ENCODE results near the gene LMX1B. TPM values are rescaled to one million over a fixed set of nuclear protein-coding genes. Genes with fewer than 3 reads are reported as not detected.

Gene LMX1B
- total and polyA plus RNA-seq, 7 experiments from 2014 or later, result not detected

DNA sequence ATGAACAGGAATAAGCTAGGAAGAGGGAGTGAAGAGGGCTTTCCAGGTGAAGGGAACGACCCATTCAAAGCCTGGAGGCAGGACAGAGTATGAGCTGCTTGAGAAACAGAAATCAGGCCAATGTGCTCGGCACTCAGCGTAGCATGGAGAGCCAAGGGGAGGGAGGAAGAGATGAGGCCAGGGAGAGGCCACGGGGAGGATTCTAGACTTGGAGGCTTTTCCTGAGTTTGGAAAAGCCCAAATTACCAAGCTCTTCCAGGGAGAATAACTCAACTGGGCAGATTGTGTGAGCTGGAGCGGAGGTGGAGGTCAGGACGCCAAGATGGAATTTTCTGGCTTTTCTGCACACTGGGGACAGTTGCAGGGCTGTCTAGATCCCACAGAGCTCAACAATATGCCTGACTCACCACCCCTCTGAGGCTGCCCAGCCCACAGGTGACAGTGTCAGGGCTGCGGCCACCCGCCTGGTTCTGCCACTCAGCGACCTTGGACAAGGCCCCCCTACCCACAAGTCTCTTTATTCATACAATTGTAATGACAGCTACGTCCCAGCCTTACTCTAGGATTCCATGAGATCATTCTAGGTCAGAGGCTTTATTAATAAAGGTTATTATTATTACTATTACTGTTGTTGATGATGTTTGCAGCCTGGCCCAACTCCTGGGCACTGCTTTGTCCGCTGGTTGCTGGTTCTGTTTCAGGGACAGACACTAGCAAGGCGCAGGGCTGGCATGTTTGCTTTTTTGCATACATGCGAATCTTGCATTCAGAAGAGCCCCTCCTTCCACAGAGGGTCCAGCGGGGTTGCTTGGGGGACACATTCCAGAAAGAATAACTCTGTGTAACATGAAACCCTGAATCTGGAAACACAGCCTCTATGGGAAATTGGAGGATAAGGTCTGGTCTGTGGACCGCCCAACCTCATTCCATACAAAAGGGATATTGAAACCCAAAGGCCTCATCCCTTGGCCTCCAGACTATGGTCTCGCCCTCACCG lies 9.4 kb upstream of the LMX1B start:
- H3K4me3 Mint-ChIP-seq, result peak overlapping the region in 1 of 10 donors; percentile 4
- no peak for DNase-seq
- no peak overlapping the region for H3K27ac Mint-ChIP-seq
- peaks cover 49 to 68% (median 54%) of the 10 kb centered on the region in 5 donors for H3K27me3 Mint-ChIP-seq
- H3K36me3 Mint-ChIP-seq, result no peaks in the 10 kb centered on the region
- Histone ChIP-seq H3K4me3 (ENCODE audit: low read length) (no peak overlapping the region), H3K27me3 (ENCODE audit: control insufficient read depth in 2 of 2, insufficient read depth in 2 of 2, low read length in 2 of 2) (peaks cover 0 to 2% of the 10 kb centered on the region in 2 donors), H3K9me3 (ENCODE audit: control insufficient read depth in 2 of 3, low read length in 3 of 3) (no peaks in the 10 kb centered on the region), H3K4me1 (ENCODE audit: control insufficient read depth in 2 of 2, insufficient read depth in 2 of 2, low read length in 2 of 2) (no peaks in the 10 kb centered on the region), H3K36me3 (ENCODE audit: control insufficient read depth in 2 of 3, insufficient read depth in 3 of 3, low read length in 3 of 3) (no peaks in the 10 kb centered on the region), H3K27ac (ENCODE audit: low read depth, low read length) (no peak overlapping the region)
- POLR2A ChIA-PET, result no interaction called here
- intact Hi-C loops (cut with micrococcal nuclease), result no loop called here
- H3K9me3 Mint-ChIP-seq, result no peaks in the 10 kb centered on the region
- no peaks in the 10 kb centered on the region for H3K4me1 Mint-ChIP-seq
- CTCF ChIA-PET, result interaction anchor here (0.6 kb wide), 2 partner anchors 112 to 1123 kb away, joined by 3 to 4 read pairs; no protein-coding TSS in a partner anchor
- ATAC-seq, result no peak

DNA sequence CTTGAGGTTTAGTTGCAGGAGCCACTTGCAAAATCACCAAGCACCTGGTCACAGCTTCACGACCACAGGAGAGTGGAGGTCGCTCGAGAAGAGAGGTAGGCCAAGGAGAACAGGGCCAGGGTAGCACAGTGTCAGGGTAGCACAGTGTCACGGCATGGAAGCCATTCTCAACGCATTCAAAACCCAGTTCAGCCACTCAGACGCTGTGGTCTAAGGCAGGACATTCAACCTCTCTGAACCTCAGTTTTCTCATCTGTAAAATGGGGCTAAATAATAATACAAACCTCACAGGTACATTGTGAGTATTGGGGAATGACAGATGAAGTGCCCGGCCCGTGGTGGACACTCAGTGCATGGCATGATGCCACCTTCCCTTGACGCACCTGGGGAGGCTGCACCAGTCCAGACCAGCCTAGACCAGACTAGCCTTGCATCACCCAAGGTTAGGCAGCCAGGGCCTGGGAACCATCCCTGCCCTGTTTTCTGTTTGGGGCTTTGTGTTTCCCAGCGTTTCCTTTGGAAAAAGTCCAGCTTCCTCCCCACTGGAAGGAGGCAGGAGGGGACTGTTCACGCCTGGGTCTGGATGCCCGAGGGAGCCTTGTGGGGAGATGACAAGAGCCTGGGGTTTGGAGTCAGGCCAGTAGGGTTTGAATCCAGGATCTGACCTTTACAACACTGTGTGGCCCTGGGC lies 7.8 kb upstream of the LMX1B start:
- Mint-ChIP-seq H3K27ac (no peak overlapping the region), H3K36me3 (no peaks in the 10 kb centered on the region), H3K27me3 (peaks cover 37 to 73% (median 56%) of the 10 kb centered on the region in 5 donors), H3K4me3 (no peak overlapping the region), H3K9me3 (no peaks in the 10 kb centered on the region), H3K4me1 (peaks cover 0 to under 1% (median 0%) of the 10 kb centered on the region in 7 donors)
- no peaks in the 10 kb centered on the region for H3K9me3 ChIP-seq (ENCODE audit: control insufficient read depth in 2 of 3, low read length in 3 of 3)
- no peak for DNase-seq
- intact Hi-C loops (cut with micrococcal nuclease), result no loop called here
- H3K36me3 ChIP-seq (ENCODE audit: control insufficient read depth in 2 of 3, insufficient read depth in 3 of 3, low read length in 3 of 3), result no peaks in the 10 kb centered on the region
- H3K27ac ChIP-seq (ENCODE audit: low read depth, low read length), result no peak overlapping the region
- H3K4me3 ChIP-seq (ENCODE audit: low read length), result no peak overlapping the region
- ATAC-seq, result no peak
- H3K27me3 ChIP-seq (ENCODE audit: control insufficient read depth in 2 of 2, insufficient read depth in 2 of 2, low read length in 2 of 2), result no peaks in the 10 kb centered on the region
- H3K4me1 ChIP-seq (ENCODE audit: control insufficient read depth in 2 of 2, insufficient read depth in 2 of 2, low read length in 2 of 2), result no peaks in the 10 kb centered on the region
- POLR2A ChIA-PET, result no interaction called here
- CTCF ChIA-PET, result no interaction called here

DNA sequence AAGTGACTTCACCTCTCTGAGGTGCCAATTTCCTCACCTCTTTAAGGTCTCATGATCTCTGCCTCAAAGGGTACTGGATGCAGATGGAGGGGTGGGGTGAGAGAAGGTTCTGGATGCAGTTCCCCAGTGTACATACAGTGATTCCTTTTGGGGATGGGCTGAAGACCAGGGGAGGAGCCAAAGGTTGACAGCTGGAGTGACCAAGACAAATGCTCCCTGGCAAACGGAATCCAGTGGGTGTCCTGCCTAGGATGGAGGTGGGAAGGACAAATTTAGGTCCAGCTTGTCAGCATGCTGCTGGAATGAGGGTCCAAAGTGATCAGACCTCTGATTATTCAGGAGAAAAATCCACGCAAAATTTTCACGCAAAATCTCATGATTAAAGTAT lies 7.3 kb upstream of the LMX1B start:
- Mint-ChIP-seq H3K36me3 (no peaks in the 10 kb centered on the region), H3K27ac (no peak overlapping the region), H3K27me3 (peaks cover 42 to 75% (median 59%) of the 10 kb centered on the region in 5 donors), H3K9me3 (no peaks in the 10 kb centered on the region), H3K4me3 (no peak overlapping the region), H3K4me1 (peaks cover 0 to 6% (median 4%) of the 10 kb centered on the region in 7 donors)
- H3K36me3 ChIP-seq (ENCODE audit: control insufficient read depth in 2 of 3, insufficient read depth in 3 of 3, low read length in 3 of 3), result no peaks in the 10 kb centered on the region
- H3K4me3 ChIP-seq (ENCODE audit: low read length), result no peak overlapping the region
- no peaks in the 10 kb centered on the region for H3K4me1 ChIP-seq (ENCODE audit: control insufficient read depth in 2 of 2, insufficient read depth in 2 of 2, low read length in 2 of 2)
- H3K27me3 ChIP-seq (ENCODE audit: control insufficient read depth in 2 of 2, insufficient read depth in 2 of 2, low read length in 2 of 2), result peaks cover 0 to 4% of the 10 kb centered on the region in 2 donors
- H3K9me3 ChIP-seq (ENCODE audit: control insufficient read depth in 2 of 3, low read length in 3 of 3), result no peaks in the 10 kb centered on the region
- intact Hi-C loops (cut with micrococcal nuclease), result no loop called here
- POLR2A ChIA-PET, result no interaction called here
- CTCF ChIA-PET, result no interaction called here
- ATAC-seq, result no peak
- no peak overlapping the region for H3K27ac ChIP-seq (ENCODE audit: low read depth, low read length)
- DNase-seq, result no peak

DNA sequence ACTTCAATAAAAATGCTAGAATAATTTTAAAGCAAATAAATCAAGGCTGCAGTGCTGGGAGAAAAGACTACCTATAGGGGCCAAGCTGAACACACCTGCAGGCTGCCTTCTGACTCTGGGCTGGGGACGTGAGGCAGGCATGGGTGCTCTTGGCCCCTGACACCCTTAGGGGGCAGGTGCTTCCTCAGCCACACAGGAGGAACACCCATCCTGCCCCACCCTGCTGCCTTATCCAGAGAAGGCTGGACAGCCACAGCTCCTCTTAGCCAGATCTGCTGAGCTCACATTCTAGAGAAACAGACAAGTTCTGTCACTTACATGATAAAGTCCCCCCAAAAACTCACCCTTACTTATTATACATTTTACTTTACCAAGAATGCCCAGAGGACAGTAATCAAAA lies 6.6 kb upstream of the LMX1B start:
- CTCF ChIA-PET, result no interaction called here
- Mint-ChIP-seq H3K27ac (no peak overlapping the region), H3K36me3 (peaks cover 0 to 1% (median 0%) of the 10 kb centered on the region in 5 donors), H3K4me1 (peaks cover 3 to 10% (median 9%) of the 10 kb centered on the region in 7 donors), H3K4me3 (no peak overlapping the region), H3K9me3 (no peaks in the 10 kb centered on the region), H3K27me3 (peaks cover 47 to 80% (median 63%) of the 10 kb centered on the region in 5 donors)
- Histone ChIP-seq H3K27ac (ENCODE audit: low read depth, low read length) (no peak overlapping the region), H3K27me3 (ENCODE audit: control insufficient read depth in 2 of 2, insufficient read depth in 2 of 2, low read length in 2 of 2) (peaks cover 4 to 9% of the 10 kb centered on the region in 2 donors), H3K36me3 (ENCODE audit: control insufficient read depth in 2 of 3, insufficient read depth in 3 of 3, low read length in 3 of 3) (no peaks in the 10 kb centered on the region), H3K9me3 (ENCODE audit: control insufficient read depth in 2 of 3, low read length in 3 of 3) (no peaks in the 10 kb centered on the region), H3K4me3 (ENCODE audit: low read length) (no peak overlapping the region), H3K4me1 (ENCODE audit: control insufficient read depth in 2 of 2, insufficient read depth in 2 of 2, low read length in 2 of 2) (peaks cover 4 to 5% of the 10 kb centered on the region in 2 donors)
- intact Hi-C loops (cut with micrococcal nuclease), result no loop called here
- ATAC-seq (no peak), DNase-seq (no peak)
- POLR2A ChIA-PET, result no interaction called here

DNA sequence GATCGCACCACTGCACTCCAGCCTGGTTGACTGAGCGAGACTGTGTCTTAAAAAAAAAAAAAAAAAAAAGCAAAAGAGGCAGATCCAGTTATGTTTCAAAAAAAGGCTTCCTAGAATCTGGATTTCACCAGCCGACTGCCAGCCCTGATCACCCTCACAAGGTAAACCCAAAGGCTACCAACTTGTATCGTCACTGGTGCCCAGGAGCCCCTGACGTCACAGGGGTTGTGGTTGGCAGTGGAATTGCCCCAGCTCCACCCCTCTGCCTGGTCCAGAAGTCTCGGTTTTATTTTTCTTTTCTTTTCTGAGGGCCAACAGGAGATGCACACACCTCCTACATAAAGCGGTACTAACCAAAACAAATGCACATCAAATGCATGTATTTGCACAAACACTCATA lies 6.0 kb upstream of the LMX1B start:
- POLR2A ChIA-PET, result no interaction called here
- Histone ChIP-seq H3K9me3 (ENCODE audit: control insufficient read depth in 2 of 3, low read length in 3 of 3) (no peaks in the 10 kb centered on the region), H3K4me1 (ENCODE audit: control insufficient read depth in 2 of 2, insufficient read depth in 2 of 2, low read length in 2 of 2) (peaks cover 6 to 7% of the 10 kb centered on the region in 2 donors), H3K27ac (ENCODE audit: low read depth, low read length) (no peak overlapping the region), H3K27me3 (ENCODE audit: control insufficient read depth in 2 of 2, insufficient read depth in 2 of 2, low read length in 2 of 2) (peaks cover 7 to 10% of the 10 kb centered on the region in 2 donors), H3K4me3 (ENCODE audit: low read length) (no peak overlapping the region), H3K36me3 (ENCODE audit: control insufficient read depth in 2 of 3, insufficient read depth in 3 of 3, low read length in 3 of 3) (no peaks in the 10 kb centered on the region)
- Mint-ChIP-seq H3K27me3 (peaks cover 49 to 82% (median 65%) of the 10 kb centered on the region in 5 donors), H3K36me3 (peaks cover 0 to 1% (median 0%) of the 10 kb centered on the region in 5 donors), H3K4me1 (peaks cover 4 to 12% (median 11%) of the 10 kb centered on the region in 7 donors), H3K27ac (no peak overlapping the region), H3K9me3 (no peaks in the 10 kb centered on the region), H3K4me3 (no peak overlapping the region)
- DNase-seq (no peak), ATAC-seq (no peak)
- CTCF ChIA-PET, result no interaction called here
- intact Hi-C loops (cut with micrococcal nuclease), result no loop called here

DNA sequence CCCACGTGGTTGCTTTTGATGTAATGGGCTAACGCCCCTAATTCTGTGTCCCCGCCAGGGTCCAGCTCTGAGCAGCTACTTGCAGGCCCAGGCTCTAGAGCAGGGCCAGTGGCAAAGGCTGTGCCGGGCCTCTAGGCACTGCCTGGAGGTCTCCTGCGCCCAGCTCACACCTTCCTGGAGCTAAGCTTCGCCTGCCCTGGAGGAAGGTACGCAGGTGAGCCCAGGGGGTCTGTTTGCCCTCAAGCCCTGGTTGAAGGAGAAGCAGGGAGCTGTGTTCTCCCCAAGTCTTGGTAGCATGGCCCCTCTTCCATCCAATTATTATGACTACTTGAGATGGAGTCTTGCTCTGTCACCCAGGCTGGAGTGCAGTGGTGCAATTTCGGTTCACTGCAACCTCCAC lies 5.2 kb upstream of the LMX1B start:
- DNase-seq (no peak), ATAC-seq (no peak)
- H3K4me1 ChIP-seq (ENCODE audit: control insufficient read depth in 2 of 2, insufficient read depth in 2 of 2, low read length in 2 of 2), result peaks cover 6 to 7% of the 10 kb centered on the region in 2 donors
- Mint-ChIP-seq H3K9me3 (no peaks in the 10 kb centered on the region), H3K27me3 (peaks cover 49 to 80% (median 69%) of the 10 kb centered on the region in 5 donors), H3K4me3 (no peak overlapping the region), H3K36me3 (peaks cover 0 to 1% (median 0%) of the 10 kb centered on the region in 5 donors), H3K4me1 (peaks cover 6 to 17% (median 11%) of the 10 kb centered on the region in 7 donors), H3K27ac (no peak overlapping the region)
- ChIA-PET POLR2A (no interaction called here), CTCF (no interaction called here)
- peaks cover 10 to 12% of the 10 kb centered on the region in 2 donors for H3K27me3 ChIP-seq (ENCODE audit: control insufficient read depth in 2 of 2, insufficient read depth in 2 of 2, low read length in 2 of 2)
- no peaks in the 10 kb centered on the region for H3K36me3 ChIP-seq (ENCODE audit: control insufficient read depth in 2 of 3, insufficient read depth in 3 of 3, low read length in 3 of 3)
- H3K9me3 ChIP-seq (ENCODE audit: control insufficient read depth in 2 of 3, low read length in 3 of 3), result no peaks in the 10 kb centered on the region
- H3K4me3 ChIP-seq (ENCODE audit: low read length), result no peak overlapping the region
- H3K27ac ChIP-seq (ENCODE audit: low read depth, low read length), result no peak overlapping the region
- intact Hi-C loops (cut with micrococcal nuclease), result no loop called here

Data from naive thymus-derived CD4-positive, alpha-beta T cell (primary cell).